Parathyroid adenoma (tissue), 2 donors: ENCODE data around the gene TMED1.

Experiments used
- H2AFZ ChIP-seq: fragments of 300-600 bp; sonication (generic); one replicate; pipeline ENCODE4 v1.7.0; 2017; ENCODE audit warnings: antibody characterized with exemption, mild to moderate bottlenecking
- H3K27ac ChIP-seq: fragments of 300-600 bp; sonication (generic); one replicate; pipeline ENCODE4 v1.7.0; 2017
- H3K27me3 ChIP-seq: fragments of 300-600 bp; sonication (generic); one replicate; pipeline ENCODE4 v1.7.0; 2017; ENCODE audit warnings: low read length; ENCODE audit not compliant: control insufficient read depth, insufficient read depth
- H3K36me3 ChIP-seq: fragments of 300-600 bp; sonication (generic); one replicate; pipeline ENCODE4 v1.7.0; 2017; ENCODE audit warnings: low read length; ENCODE audit not compliant: control insufficient read depth, insufficient read depth
- H3K4me1 ChIP-seq: fragments of 300-600 bp; sonication (generic); one replicate; pipeline ENCODE4 v1.7.0; 2017; ENCODE audit warnings: control low read depth
- H3K4me2 ChIP-seq: fragments of 300-600 bp; sonication (generic); one replicate; pipeline ENCODE4 v1.7.0; 2017; ENCODE audit warnings: low read length
- H3K4me3 ChIP-seq: fragments of 300-600 bp; sonication (generic); one replicate; pipeline ENCODE4 v1.7.0; 2017; ENCODE audit warnings: low read depth, low read length
- H3K79me2 ChIP-seq: fragments of 300-600 bp; sonication (generic); one replicate; pipeline ENCODE4 v1.7.0; 2017; ENCODE audit warnings: control low read depth
- H3K9ac ChIP-seq: fragments of 300-600 bp; sonication (generic); one replicate; pipeline ENCODE4 v1.7.0; 2017; ENCODE audit warnings: mild to moderate bottlenecking
- H3K9me3 ChIP-seq: fragments of 300-600 bp; sonication (generic); one replicate; pipeline ENCODE4 v1.7.0; 2017; ENCODE audit warnings: low read length; ENCODE audit not compliant: control insufficient read depth
- TF ChIP-seq, protein P1 (sequence below): fragments of 300-600 bp; sonication (generic); IDR thresholded peaks from one replicate; pipeline ENCODE4 v1.7.0; 2017; ENCODE audit warnings: antibody characterized with exemption, mild to moderate bottlenecking
- donor health status: primary hyperparathyroidism.

The TMED1 gene

DNA sequence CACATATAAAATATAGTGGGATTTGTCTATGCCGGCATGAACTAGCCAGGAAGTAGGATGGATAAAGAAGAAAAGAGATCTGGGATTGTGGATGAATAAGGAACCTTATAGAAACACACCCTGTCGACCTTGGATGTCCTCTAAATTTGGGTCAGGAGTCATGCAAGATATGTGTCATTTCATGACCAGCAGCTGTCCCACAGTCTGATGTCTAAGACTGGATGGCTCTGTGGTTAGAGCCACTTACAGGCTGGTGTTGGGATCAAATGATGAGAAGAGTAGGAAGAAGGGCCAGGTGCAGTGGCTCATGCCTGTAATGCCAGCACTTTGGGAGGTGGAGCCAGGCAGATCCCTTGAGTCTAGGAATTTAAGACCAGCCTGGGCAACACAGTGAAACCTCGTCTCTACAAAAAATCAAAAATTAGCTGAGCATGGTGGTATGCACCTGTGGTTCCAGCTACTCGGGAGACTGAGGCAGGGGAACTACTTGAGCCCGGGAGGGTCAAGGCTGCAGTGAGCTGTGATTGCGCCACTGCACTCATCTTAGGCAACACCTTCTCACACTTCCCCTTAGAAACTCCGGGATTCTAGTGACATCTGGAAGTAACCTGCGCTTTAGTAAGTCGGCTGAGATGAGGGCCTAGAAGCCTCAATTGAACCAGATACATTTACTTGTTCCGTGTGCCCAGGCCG, 30.8 kb downstream of the TMED1 start:
- no peak overlapping the region for H3K9ac ChIP-seq
- no peak overlapping the region for H3K4me3 ChIP-seq
- H3K9me3 ChIP-seq = no peaks in the 10 kb centered on the region
- H3K4me2 ChIP-seq = no peak overlapping the region
- peaks cover 10% of the 10 kb centered on the region for H3K79me2 ChIP-seq
- no peaks in the 10 kb centered on the region for H3K36me3 ChIP-seq
- TF ChIP-seq, protein P1, sequence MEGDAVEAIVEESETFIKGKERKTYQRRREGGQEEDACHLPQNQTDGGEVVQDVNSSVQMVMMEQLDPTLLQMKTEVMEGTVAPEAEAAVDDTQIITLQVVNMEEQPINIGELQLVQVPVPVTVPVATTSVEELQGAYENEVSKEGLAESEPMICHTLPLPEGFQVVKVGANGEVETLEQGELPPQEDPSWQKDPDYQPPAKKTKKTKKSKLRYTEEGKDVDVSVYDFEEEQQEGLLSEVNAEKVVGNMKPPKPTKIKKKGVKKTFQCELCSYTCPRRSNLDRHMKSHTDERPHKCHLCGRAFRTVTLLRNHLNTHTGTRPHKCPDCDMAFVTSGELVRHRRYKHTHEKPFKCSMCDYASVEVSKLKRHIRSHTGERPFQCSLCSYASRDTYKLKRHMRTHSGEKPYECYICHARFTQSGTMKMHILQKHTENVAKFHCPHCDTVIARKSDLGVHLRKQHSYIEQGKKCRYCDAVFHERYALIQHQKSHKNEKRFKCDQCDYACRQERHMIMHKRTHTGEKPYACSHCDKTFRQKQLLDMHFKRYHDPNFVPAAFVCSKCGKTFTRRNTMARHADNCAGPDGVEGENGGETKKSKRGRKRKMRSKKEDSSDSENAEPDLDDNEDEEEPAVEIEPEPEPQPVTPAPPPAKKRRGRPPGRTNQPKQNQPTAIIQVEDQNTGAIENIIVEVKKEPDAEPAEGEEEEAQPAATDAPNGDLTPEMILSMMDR = no peak
- H3K27ac ChIP-seq = no peak overlapping the region
- H3K4me1 ChIP-seq = peaks cover 3% of the 10 kb centered on the region
- H3K27me3 ChIP-seq = no peaks in the 10 kb centered on the region
- no peak overlapping the region for H2AFZ ChIP-seq

DNA sequence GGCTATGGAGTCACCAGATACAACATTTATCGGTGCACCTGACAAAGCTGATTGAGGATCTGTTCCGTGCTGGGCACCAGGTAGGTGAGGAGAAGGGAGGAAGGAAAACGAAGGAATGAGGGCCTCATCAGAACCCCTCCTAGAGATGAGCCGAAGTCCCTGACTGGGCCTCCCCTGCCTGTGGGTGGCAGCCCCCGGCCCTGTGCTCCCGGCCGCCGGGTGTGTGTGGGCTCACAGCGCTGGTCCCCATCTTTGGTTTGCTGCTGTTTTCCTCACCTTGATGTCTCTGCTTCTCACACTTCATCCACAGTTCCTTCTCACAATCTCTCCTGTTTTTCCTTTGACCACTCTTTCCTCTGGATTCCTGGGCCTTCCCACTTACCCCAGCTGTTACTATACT, 32.8 kb downstream of the TMED1 start:
- Histone ChIP-seq H3K9me3 (no peaks in the 10 kb centered on the region), H3K4me3 (no peak overlapping the region), H2AFZ (no peak overlapping the region), H3K4me2 (no peak overlapping the region), H3K27me3 (no peaks in the 10 kb centered on the region), H3K79me2 (peaks cover 8% of the 10 kb centered on the region), H3K9ac (no peak overlapping the region), H3K36me3 (no peaks in the 10 kb centered on the region), H3K4me1 (peaks cover 3% of the 10 kb centered on the region), H3K27ac (no peak overlapping the region)
- TF ChIP-seq, protein P1 = no peak

DNA sequence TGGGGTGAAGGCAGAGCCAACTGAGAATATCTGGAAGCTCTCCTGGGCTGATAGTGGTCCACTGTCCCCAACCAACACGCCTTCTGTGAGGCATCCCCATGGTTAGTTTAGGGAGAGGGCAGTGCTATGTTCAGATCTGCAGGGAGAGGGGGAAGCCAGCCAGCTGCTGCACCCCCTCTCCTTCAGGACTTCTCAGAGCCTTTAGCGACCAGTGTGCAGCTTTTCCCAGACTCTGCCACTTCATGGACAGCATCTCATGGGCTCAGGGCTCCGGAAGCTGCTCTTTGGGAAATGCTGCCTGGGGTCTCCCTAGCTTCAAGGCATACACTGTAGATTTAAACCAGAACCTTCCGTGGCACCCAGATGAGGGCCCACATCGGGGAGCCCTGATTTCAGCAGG, 33.5 kb downstream of the TMED1 start:
- Histone ChIP-seq H3K4me2 (no peak overlapping the region), H3K36me3 (no peaks in the 10 kb centered on the region)

GRCh38 chr19:10800488-10800887, 35.5 kb downstream of the TMED1 start:
- no peak overlapping the region for H2AFZ ChIP-seq
- H3K79me2 ChIP-seq = peaks cover 14% of the 10 kb centered on the region
- H3K4me2 ChIP-seq = no peak overlapping the region
- no peak overlapping the region for H3K4me3 ChIP-seq
- TF ChIP-seq, protein P1 = no peak
- no peak overlapping the region for H3K27ac ChIP-seq
- H3K9ac ChIP-seq = no peak overlapping the region
- H3K36me3 ChIP-seq = no peaks in the 10 kb centered on the region
- H3K4me1 ChIP-seq = peaks cover 3% of the 10 kb centered on the region
- no peaks in the 10 kb centered on the region for H3K9me3 ChIP-seq
- no peaks in the 10 kb centered on the region for H3K27me3 ChIP-seq

More for the DNA sequence above, 33.5 kb downstream of the TMED1 start:
- peaks cover 8% of the 10 kb centered on the region for H3K79me2 ChIP-seq
- H3K27ac ChIP-seq = no peak overlapping the region
- H3K27me3 ChIP-seq = no peaks in the 10 kb centered on the region
- H3K9ac ChIP-seq = no peak overlapping the region
- H3K9me3 ChIP-seq = no peaks in the 10 kb centered on the region
- TF ChIP-seq, protein P1 = no peak
- H3K4me1 ChIP-seq = peaks cover 3% of the 10 kb centered on the region
- H3K4me3 ChIP-seq = no peak overlapping the region
- H2AFZ ChIP-seq = no peak overlapping the region
